ENCODE results near the gene RMND5A. TPM values are rescaled to one million over a fixed set of nuclear protein-coding genes. Genes with fewer than 3 reads are reported as not detected.

RMND5A gene
- total RNA-seq, 1 experiment from 2014 or later = 120 TPM

Other genes with a start within 250 kb of the RMND5A start
- gene CHMP3, start 156.8 kb upstream of the RMND5A start, total RNA-seq (2014; rRNA removed; shearing (Covaris generic)) = 66.9 and 72.2 TPM in 2 replicates
- 23.4 and 29.3 TPM in 2 replicates for gene RNF103, start 96.4 kb upstream of the RMND5A start, total RNA-seq (2014; rRNA removed; shearing (Covaris generic))
- gene CD8A, start 70.6 kb downstream of the RMND5A start, total RNA-seq (2014; rRNA removed; shearing (Covaris generic)) = 0.10 and 0.16 TPM in 2 replicates
- not detected in 2 replicates for gene CD8B, start 141.6 kb downstream of the RMND5A start, total RNA-seq (2014; rRNA removed; shearing (Covaris generic))
- 0.20 and 0.25 TPM in 2 replicates for gene RGPD1, start 221.8 kb downstream of the RMND5A start, total RNA-seq (2014; rRNA removed; shearing (Covaris generic))